Measurements from ENCODE around the gene RAP1GAP2. TPM values are rescaled to one million over a fixed set of nuclear protein-coding genes. Genes with fewer than 3 reads are reported as not detected.

RAP1GAP2 gene
- total RNA-seq, 1 donor from 2014 or later = 8.6 TPM

DNA sequence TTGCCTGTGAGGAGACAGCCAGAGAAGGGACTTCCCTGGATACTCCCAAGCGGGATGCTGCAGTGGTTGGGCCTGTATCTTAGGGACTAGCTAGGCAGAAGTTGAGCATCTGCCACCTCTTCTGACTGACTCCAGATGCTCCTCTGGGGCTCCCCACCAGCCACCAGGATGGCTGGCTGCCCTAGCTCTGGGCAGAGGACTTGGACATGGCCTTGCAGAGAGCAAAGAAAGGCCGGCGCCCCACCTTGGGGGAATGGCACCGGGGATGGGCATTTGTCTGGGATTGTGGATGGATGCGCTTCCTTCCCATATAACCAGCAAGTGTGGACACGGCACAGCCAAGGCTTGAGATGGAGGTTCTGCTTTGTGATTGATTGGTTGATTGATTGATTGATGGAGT lies 198.2 kb downstream of the RAP1GAP2 start:
- DNase-seq (ENCODE audit: low read depth) = no peak
- no peak overlapping the region for H3K4me3 Mint-ChIP-seq (ENCODE audit: unreplicated experiment)

DNA sequence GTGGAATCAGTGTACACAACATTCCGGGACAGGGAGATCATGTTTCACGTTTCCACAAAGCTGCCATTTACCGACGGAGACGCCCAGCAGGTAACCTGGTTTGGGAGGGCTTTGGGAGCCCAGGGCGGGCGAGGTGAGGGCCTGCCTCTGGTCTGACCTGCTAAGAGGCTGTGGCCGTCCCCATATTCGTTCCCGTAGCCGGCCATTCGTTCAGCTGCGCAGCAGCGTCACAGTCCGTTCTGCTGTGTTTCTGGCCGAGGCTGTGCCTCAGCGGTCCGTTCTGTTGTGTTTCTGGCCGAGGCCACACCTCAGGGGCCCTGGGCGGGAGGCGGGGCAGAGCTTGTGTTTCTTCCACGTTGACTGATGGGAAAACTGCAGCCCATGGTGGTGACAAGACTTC lies 199.1 kb downstream of the RAP1GAP2 start:
- H3K4me2 ChIP-seq (ENCODE audit: low read length) = no peak overlapping the region
- H3K79me2 ChIP-seq (ENCODE audit: insufficient read depth, low read length) = no peaks in the 10 kb centered on the region
- H3K36me3 ChIP-seq (ENCODE audit: insufficient read depth, low read length) = no peaks in the 10 kb centered on the region
- no peaks in the 10 kb centered on the region for H3K4me1 Mint-ChIP-seq (ENCODE audit: low read depth, unreplicated experiment)
- no peak overlapping the region for H3K4me3 ChIP-seq (ENCODE audit: insufficient read depth, low read depth, low read length)
- H3K27me3 ChIP-seq (ENCODE audit: insufficient read depth, low read length) = no peaks in the 10 kb centered on the region
- H3K27ac Mint-ChIP-seq (ENCODE audit: unreplicated experiment) = no peak overlapping the region
- FAIRE-seq = no peak
- no peak for DNase-seq (ENCODE audit: low read depth)
- TF ChIP-seq, protein P1, sequence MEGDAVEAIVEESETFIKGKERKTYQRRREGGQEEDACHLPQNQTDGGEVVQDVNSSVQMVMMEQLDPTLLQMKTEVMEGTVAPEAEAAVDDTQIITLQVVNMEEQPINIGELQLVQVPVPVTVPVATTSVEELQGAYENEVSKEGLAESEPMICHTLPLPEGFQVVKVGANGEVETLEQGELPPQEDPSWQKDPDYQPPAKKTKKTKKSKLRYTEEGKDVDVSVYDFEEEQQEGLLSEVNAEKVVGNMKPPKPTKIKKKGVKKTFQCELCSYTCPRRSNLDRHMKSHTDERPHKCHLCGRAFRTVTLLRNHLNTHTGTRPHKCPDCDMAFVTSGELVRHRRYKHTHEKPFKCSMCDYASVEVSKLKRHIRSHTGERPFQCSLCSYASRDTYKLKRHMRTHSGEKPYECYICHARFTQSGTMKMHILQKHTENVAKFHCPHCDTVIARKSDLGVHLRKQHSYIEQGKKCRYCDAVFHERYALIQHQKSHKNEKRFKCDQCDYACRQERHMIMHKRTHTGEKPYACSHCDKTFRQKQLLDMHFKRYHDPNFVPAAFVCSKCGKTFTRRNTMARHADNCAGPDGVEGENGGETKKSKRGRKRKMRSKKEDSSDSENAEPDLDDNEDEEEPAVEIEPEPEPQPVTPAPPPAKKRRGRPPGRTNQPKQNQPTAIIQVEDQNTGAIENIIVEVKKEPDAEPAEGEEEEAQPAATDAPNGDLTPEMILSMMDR (IDR thresholded peaks at IDR 0.05; ENCODE audit: insufficient read depth, low read depth, low read length) = no peak
- TF ChIP-seq EZH2 (IDR thresholded peaks at IDR 0.05; ENCODE audit: insufficient read depth, low read length) = no peak
- H3K4me3 Mint-ChIP-seq (ENCODE audit: unreplicated experiment) = no peak overlapping the region
- H3K9me3 Mint-ChIP-seq (ENCODE audit: unreplicated experiment) = no peaks in the 10 kb centered on the region
- no peaks in the 10 kb centered on the region for H4K20me1 ChIP-seq (ENCODE audit: insufficient read depth, low read length)
- H3K9me3 ChIP-seq (ENCODE audit: insufficient read depth, low read depth, low read length) = no peaks in the 10 kb centered on the region
- H3K9ac ChIP-seq (ENCODE audit: low read length) = no peak overlapping the region
- H2AFZ ChIP-seq (ENCODE audit: low read depth, low read length) = no peak overlapping the region
- peaks cover 2% of the 10 kb centered on the region for H3K36me3 Mint-ChIP-seq (ENCODE audit: low read depth, unreplicated experiment)
- peaks cover 5% of the 10 kb centered on the region for H3K27me3 Mint-ChIP-seq (ENCODE audit: low read depth, unreplicated experiment)
- H3K4me1 ChIP-seq (ENCODE audit: insufficient read depth, low read length) = peaks cover 3% of the 10 kb centered on the region
- no peak overlapping the region for H3K27ac ChIP-seq (ENCODE audit: low read depth, low read length)

More for the DNA sequence above, 198.2 kb downstream of the RAP1GAP2 start:
- H3K27ac Mint-ChIP-seq (ENCODE audit: unreplicated experiment) = no peak overlapping the region
- H3K27me3 Mint-ChIP-seq (ENCODE audit: low read depth, unreplicated experiment) = peaks cover 3% of the 10 kb centered on the region
- Histone ChIP-seq H3K4me1 (ENCODE audit: insufficient read depth, low read length) (peaks cover 3% of the 10 kb centered on the region), H3K79me2 (ENCODE audit: insufficient read depth, low read length) (no peaks in the 10 kb centered on the region), H3K4me2 (ENCODE audit: low read length) (no peak overlapping the region), H3K4me3 (ENCODE audit: insufficient read depth, low read depth, low read length) (no peak overlapping the region), H3K36me3 (ENCODE audit: insufficient read depth, low read length) (no peaks in the 10 kb centered on the region), H3K27ac (ENCODE audit: low read depth, low read length) (no peak overlapping the region), H2AFZ (ENCODE audit: low read depth, low read length) (no peak overlapping the region), H4K20me1 (ENCODE audit: insufficient read depth, low read length) (no peaks in the 10 kb centered on the region), H3K9me3 (ENCODE audit: insufficient read depth, low read depth, low read length) (no peaks in the 10 kb centered on the region), H3K27me3 (ENCODE audit: insufficient read depth, low read length) (no peaks in the 10 kb centered on the region), H3K9ac (ENCODE audit: low read length) (no peak overlapping the region)
- H3K36me3 Mint-ChIP-seq (ENCODE audit: low read depth, unreplicated experiment) = peaks cover 2% of the 10 kb centered on the region
- no peak for FAIRE-seq
- H3K9me3 Mint-ChIP-seq (ENCODE audit: unreplicated experiment) = no peaks in the 10 kb centered on the region
- no peaks in the 10 kb centered on the region for H3K4me1 Mint-ChIP-seq (ENCODE audit: low read depth, unreplicated experiment)
- TF ChIP-seq, protein P1 (IDR thresholded peaks at IDR 0.05; ENCODE audit: insufficient read depth, low read depth, low read length) = no peak
- TF ChIP-seq EZH2 (IDR thresholded peaks at IDR 0.05; ENCODE audit: insufficient read depth, low read length) = no peak

DNA sequence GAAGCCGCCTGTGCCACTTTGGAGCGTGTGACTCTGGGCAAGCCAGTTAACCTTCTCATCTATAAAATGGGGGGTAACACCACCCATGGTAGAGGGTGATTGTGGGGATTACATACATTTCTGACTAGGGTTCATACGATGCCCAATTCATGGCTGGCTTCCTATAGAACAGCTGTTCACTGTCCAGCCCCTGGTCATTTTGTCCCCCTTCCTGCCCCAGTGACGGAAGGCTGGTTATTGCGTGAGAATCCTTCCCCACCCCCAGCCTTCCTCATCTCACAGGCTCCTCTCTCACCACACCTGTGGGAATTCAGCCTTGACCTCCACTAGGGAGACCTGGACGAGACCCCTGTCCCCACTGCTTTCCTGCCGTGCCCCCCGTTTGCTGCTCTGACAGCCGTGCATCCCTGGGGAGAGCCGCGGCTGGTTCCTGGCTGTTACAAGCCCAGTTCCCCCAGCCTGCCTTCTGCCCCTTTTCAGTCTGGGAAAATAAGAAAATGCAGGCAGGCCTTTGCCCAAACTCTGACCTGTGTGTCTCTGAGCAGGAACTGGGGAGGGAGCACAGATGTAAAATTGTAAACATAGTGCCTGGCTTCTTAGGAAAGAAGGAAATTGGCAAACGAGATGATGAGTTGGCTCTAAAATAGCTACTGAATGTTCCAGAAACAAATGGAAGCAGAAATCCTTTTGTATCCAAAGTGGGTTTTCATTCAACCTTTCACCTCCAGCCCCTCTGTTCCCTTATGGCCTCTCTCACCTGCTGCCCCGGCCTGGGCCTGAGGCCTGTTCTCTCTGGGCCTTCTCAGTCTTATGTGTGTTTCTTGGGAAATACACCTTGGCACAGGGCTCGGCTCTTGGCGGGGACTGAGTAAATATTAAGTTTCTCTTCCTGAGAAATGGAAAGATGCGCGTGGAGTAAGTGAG lies 199.9 kb downstream of the RAP1GAP2 start:
- Histone ChIP-seq H3K4me1 (ENCODE audit: insufficient read depth, low read length) (peaks cover 3% of the 10 kb centered on the region), H3K4me3 (ENCODE audit: insufficient read depth, low read depth, low read length) (no peak overlapping the region), H3K36me3 (ENCODE audit: insufficient read depth, low read length) (no peaks in the 10 kb centered on the region), H3K27me3 (ENCODE audit: insufficient read depth, low read length) (no peaks in the 10 kb centered on the region), H4K20me1 (ENCODE audit: insufficient read depth, low read length) (no peaks in the 10 kb centered on the region), H3K4me2 (ENCODE audit: low read length) (no peak overlapping the region), H3K79me2 (ENCODE audit: insufficient read depth, low read length) (no peaks in the 10 kb centered on the region), H3K9ac (ENCODE audit: low read length) (no peak overlapping the region), H3K27ac (ENCODE audit: low read depth, low read length) (no peak overlapping the region), H3K9me3 (ENCODE audit: insufficient read depth, low read depth, low read length) (no peaks in the 10 kb centered on the region), H2AFZ (ENCODE audit: low read depth, low read length) (no peak overlapping the region)
- no peaks in the 10 kb centered on the region for H3K9me3 Mint-ChIP-seq (ENCODE audit: unreplicated experiment)
- H3K27ac Mint-ChIP-seq (ENCODE audit: unreplicated experiment) = no peak overlapping the region
- no peak for FAIRE-seq
- peaks cover 5% of the 10 kb centered on the region for H3K27me3 Mint-ChIP-seq (ENCODE audit: low read depth, unreplicated experiment)
- no peaks in the 10 kb centered on the region for H3K4me1 Mint-ChIP-seq (ENCODE audit: low read depth, unreplicated experiment)
- no peak for DNase-seq (ENCODE audit: low read depth)
- no peak for TF ChIP-seq EZH2 (IDR thresholded peaks at IDR 0.05; ENCODE audit: insufficient read depth, low read length)
- peaks cover 2% of the 10 kb centered on the region for H3K36me3 Mint-ChIP-seq (ENCODE audit: low read depth, unreplicated experiment)
- H3K4me3 Mint-ChIP-seq (ENCODE audit: unreplicated experiment) = no peak overlapping the region
